ENCODE results near the gene GPR75.

DNA sequence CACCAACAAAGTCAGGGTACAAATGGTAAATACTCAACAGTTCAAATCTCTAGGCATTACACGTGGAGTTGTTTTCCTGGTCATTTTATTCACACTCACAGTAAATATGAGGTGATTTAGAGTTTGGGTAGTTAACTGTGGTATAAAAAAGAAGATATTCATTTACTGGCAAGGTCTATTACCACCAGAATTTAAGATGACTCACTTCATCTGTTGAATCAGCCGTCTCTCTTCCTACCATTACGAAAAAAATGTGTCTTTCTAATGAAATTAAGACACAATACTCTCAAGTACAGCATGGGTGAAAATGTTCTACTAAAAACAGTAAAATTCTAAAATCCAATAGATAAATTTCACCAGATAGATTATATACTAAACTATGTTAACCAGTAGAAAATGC lies 21.0 kb upstream of the GPR75 start:
- TF ChIP-seq SIN3A (IDR thresholded peaks at IDR 0.05; ENCODE audit: borderline replicate concordance, insufficient read depth, low read length) (no peak), TAF1 (IDR thresholded peaks at IDR 0.05; ENCODE audit: borderline replicate concordance, insufficient read depth, low read length) (no peak), FOXP2 (optimal IDR thresholded peaks at IDR 0.05; ENCODE audit: borderline replicate concordance, extremely low read depth, extremely low read length, insufficient read depth) (no peak), POLR2AphosphoS5 (IDR thresholded peaks at IDR 0.05; ENCODE audit: low read depth, low read length) (no peak)
